HepG2 (cell line): ENCODE data around the gene CDKN1A. TPM values are rescaled to one million over a fixed set of nuclear protein-coding genes. Genes with fewer than 3 reads are reported as not detected.

ENCODE experiments used
- ATAC-seq: fragments of 200-7000 bp; cut with Tn5 transposase; 3 replicates; pipeline ENCODE4 v1.9.1; 2020; ENCODE audit warnings: mild to moderate bottlenecking, moderate library complexity
- BruUV-seq: library from RNA; stranded (reverse); fragments of 400-500 nt; replicated peaks from 2 replicates; lab custom pipeline; 2021; lab: Mats Ljungman, UMichigan
- CTCF ChIA-PET: fragments of 300-600 bp; formaldehyde crosslinking; extraction: SDS; loops from one replicate; lab custom pipeline; 2021; ENCODE audit warnings: low total read pairs, inconsistent platforms, low intra/inter-chr PET ratio; lab: Yijun Ruan, JAX
- POLR2A ChIA-PET: fragments of 350-600 bp; sonication (Branson Sonifier 250); formaldehyde crosslinking; loops from one replicate; lab custom pipeline; 2020; ENCODE audit warnings: antibody characterized with exemption, inconsistent platforms; lab: Yijun Ruan, JAX
- DNase-seq: peaks from one replicate; pipeline ENCODE4 v3.0.0-alpha.2; 2015; ENCODE audit warnings: low spot score
- FAIRE-seq: peaks from 3 replicates; lab custom pipeline; 2011; peaks lifted over from hg19 to GRCh38; lab: Jason Lieb, UNC
- H2AFZ ChIP-seq: one replicate; pipeline ENCODE4 v1.6.1; 2011; ENCODE audit warnings: low read length, inconsistent platforms
- H3K27ac ChIP-seq: fragments of 300-600 bp; 3 replicates; pipeline ENCODE4 v1.8.0; 2011; ENCODE audit warnings: mixed run types, mild to moderate bottlenecking, mixed read lengths, low read length, inconsistent platforms; ENCODE audit not compliant: insufficient read depth; ENCODE audit errors: extremely low read length
- H3K27me3 ChIP-seq, 2 experiments: fragments of 200-600 bp in 1 of 2; 2 replicates in 1 of 2; 3 replicates in 1 of 2; pipeline versions ENCODE4 v1.6.0 to v1.8.0; 2011; ENCODE audit warnings: low read length in 2 of 2, mild to moderate bottlenecking in 2 of 2, moderate library complexity in 2 of 2, inconsistent platforms in 1 of 2; ENCODE audit not compliant: insufficient read depth in 2 of 2, control insufficient read depth in 1 of 2
- H3K36me3 ChIP-seq, 2 experiments: fragments of 200-600 bp in 1 of 2; replicated peaks in 1 of 2; 2 replicates in 1 of 2; 3 replicates in 1 of 2; pipeline versions ENCODE4 v1.5.1 to v1.8.0; 2011; ENCODE audit warnings: low read length in 2 of 2, inconsistent platforms in 1 of 2; ENCODE audit not compliant: insufficient read depth in 2 of 2, control insufficient read depth in 1 of 2
- H3K4me1 ChIP-seq: 2 replicates; pipeline ENCODE4 v1.5.1; 2012; ENCODE audit warnings: low read length, inconsistent platforms; ENCODE audit not compliant: insufficient read depth
- H3K4me2 ChIP-seq: 2 replicates; pipeline ENCODE4 v1.6.0; 2011; ENCODE audit warnings: low read depth, low read length, inconsistent platforms
- H3K4me3 ChIP-seq, 3 experiments: fragments of 200-600 bp in 1 of 3; sonication (generic), shearing (Covaris generic) in 1 of 3; replicated peaks in 1 of 3; 2 replicates each; pipeline ENCODE4 v1.5.1; 2011 to 2016; ENCODE audit warnings: low read length in 3 of 3, inconsistent platforms in 2 of 3, low read depth in 2 of 3, mild to moderate bottlenecking in 2 of 3, control low read depth in 1 of 3, mixed read lengths in 1 of 3; ENCODE audit not compliant: insufficient read depth in 1 of 3
- H3K79me2 ChIP-seq: one replicate; pipeline ENCODE4 v1.6.1; 2011; ENCODE audit warnings: low read length, inconsistent platforms; ENCODE audit not compliant: insufficient read depth
- H3K9ac ChIP-seq: 2 replicates; pipeline ENCODE4 v1.6.0; 2011; ENCODE audit warnings: mild to moderate bottlenecking, low read depth, low read length, inconsistent platforms; ENCODE audit not compliant: insufficient read depth
- H3K9me3 ChIP-seq: 2 replicates; pipeline ENCODE4 v1.5.1; 2012; ENCODE audit warnings: mild to moderate bottlenecking, low read length
- H4K20me1 ChIP-seq: 2 replicates; pipeline ENCODE4 v1.6.0; 2011; ENCODE audit warnings: inconsistent platforms, mild to moderate bottlenecking, low read length, moderate library complexity; ENCODE audit not compliant: insufficient read depth
- KDM1A ChIP-seq: IDR thresholded peaks from 2 replicates; pipeline ENCODE4 v1.6.1; 2016; ENCODE audit warnings: missing compliant biosample characterization
- KDM2A ChIP-seq: sonication (generic); formaldehyde crosslinking; IDR thresholded peaks from 2 replicates; pipeline ENCODE4 v1.4.0; 2020; ENCODE audit warnings: low read depth, missing genetic modification reagents, borderline replicate concordance
- PAF1 ChIP-seq: IDR thresholded peaks from 2 replicates; pipeline ENCODE4 v1.6.1; 2016; ENCODE audit warnings: missing genetic modification reagents, missing compliant biosample characterization
- PATZ1 ChIP-seq: sonication (generic); formaldehyde crosslinking; IDR thresholded peaks from 2 replicates; pipeline ENCODE4 v1.4.0; 2020; ENCODE audit warnings: missing genetic modification reagents
- POLR2G ChIP-seq: fragments of 200-400 bp; formaldehyde crosslinking; IDR thresholded peaks from 2 replicates; pipeline ENCODE4 v1.6.1; 2018; ENCODE audit warnings: mild to moderate bottlenecking, low read depth, low read length, moderate library complexity
- ZNF121 ChIP-seq: sonication (generic); formaldehyde crosslinking; IDR thresholded peaks from 2 replicates; pipeline ENCODE4 v1.5.0; 2020; ENCODE audit warnings: mild to moderate bottlenecking, missing genetic modification reagents
- ZNF350 ChIP-seq: sonication (generic); formaldehyde crosslinking; IDR thresholded peaks from 2 replicates; pipeline ENCODE4 v1.4.0; 2020; ENCODE audit warnings: mild to moderate bottlenecking, low read depth, missing genetic modification reagents, borderline replicate concordance
- ZNF362 ChIP-seq: sonication (generic); formaldehyde crosslinking; IDR thresholded peaks from 2 replicates; pipeline ENCODE4 v1.4.0; 2020; ENCODE audit warnings: missing genetic modification reagents, mild to moderate bottlenecking, borderline replicate concordance
- ZNF430 ChIP-seq: sonication (generic); formaldehyde crosslinking; IDR thresholded peaks from 2 replicates; pipeline ENCODE4 v1.9.0; 2021; ENCODE audit warnings: mild to moderate bottlenecking, missing genetic modification reagents
- ZNF460 ChIP-seq: sonication (generic); formaldehyde crosslinking; IDR thresholded peaks from 2 replicates; pipeline ENCODE4 v1.5.1; 2020; ENCODE audit warnings: missing genetic modification reagents, mild to moderate bottlenecking, borderline replicate concordance
- ZNF770 ChIP-seq: sonication (generic); formaldehyde crosslinking; IDR thresholded peaks from 2 replicates; pipeline ENCODE4 v1.5.0; 2020; ENCODE audit warnings: mild to moderate bottlenecking, missing genetic modification reagents
- WGBS: methylation state at CpG from one replicate; pipeline ENCODE4 v1.1.6; 2017; ENCODE audit warnings: low lambda C conversion rate; 5-methylcytosine and 5-hydroxymethylcytosine counted together
- in situ Hi-C: cut with HindIII; loops from 2 replicates; pipeline ENCODE4 v1.10.0; 2017; ENCODE audit warnings: low pct_unique_long_range_greater_than_20kb; ENCODE audit not compliant: extremely low pct_ligation_motif_present
- intact Hi-C: fragments of 100-400 bp; cut with micrococcal nuclease; formaldehyde crosslinking; loops from one replicate; pipeline ENCODE4 v1.10.0; 2022; ENCODE audit not compliant: unreplicated experiment
- polyA plus RNA-seq, 8 experiments: library from polyadenylated mRNA; depleted of rRNA in 3 of 8; stranded (reverse) in 7 of 8; unstranded in 1 of 8; fragments of >200 nt; fragmentation: Illumina TruSeq in 4 of 8; extraction: Trizol in 4 of 8; gene quantifications; 2 replicates each; pipeline versions ENCODE4 v1.2.1 to v1.2.3, GENCODE V29; 2011 to 2016; ENCODE audit warnings: low read depth in 4 of 8, missing spikeins in 1 of 8, mixed read lengths in 1 of 8; ENCODE audit not compliant: insufficient read depth in 1 of 8
- total RNA-seq, 5 experiments: library from RNA; depleted of rRNA; stranded (reverse); fragments of >200 nt; fragmentation: Illumina TruSeq; extraction: Trizol; gene quantifications; 2 replicates each; pipeline ENCODE4 v1.2.3, GENCODE V29; 2016; ENCODE audit warnings: low read depth in 1 of 5

Gene CDKN1A
- total and polyA plus RNA-seq, 2 of the 13 experiments (the other 11 are each of a cell fraction or from before 2014, with no cell fraction given) = 60.7 to 92.1 TPM

GRCh38 chr6:36688063-36688738 is 9.7 kb downstream of the CDKN1A start:
- Histone ChIP-seq H3K4me3 (no peak overlapping the region), H2AFZ (no peak overlapping the region)
- BruUV-seq = no TSS peak
- CTCF ChIA-PET = no interaction called here
- TF ChIP-seq KDM1A (CRISPR knock-in tag) (no peak), POLR2G (peak; percentile 45; the same call in 1 of the 2 replicates), ZNF770 (CRISPR knock-in tag) (peak; percentile 78), PAF1 (CRISPR knock-in tag) (0 out of 2 replicates have a peak, but pooled peaks have one; percentile 10), ZNF362 (CRISPR knock-in tag) (0 out of 2 replicates have a peak, but pooled peaks have one; percentile 27), ZNF430 (no peak), ZNF350 (CRISPR knock-in tag) (0 out of 2 replicates have a peak, but pooled peaks have one; percentile 17), PATZ1 (CRISPR knock-in tag) (no peak), ZNF121 (CRISPR knock-in tag) (peak; percentile 16; the same call in 1 of the 2 replicates), ZNF460 (CRISPR knock-in tag) (peak; percentile 39; the same call in 1 of the 2 replicates), KDM2A (CRISPR knock-in tag) (0 out of 2 replicates have a peak, but pooled peaks have one; percentile 7)
- TF ChIP-seq, all 625 proteins: peak for 8
- Histone ChIP-seq H3K9me3 (no peaks in the 10 kb centered on the region), H4K20me1 (peaks cover 42% of the 10 kb centered on the region), H3K36me3 (peaks cover 23 to 39% of the 10 kb centered on the region in 2 experiments), H3K27me3 (peaks cover 13 to 40% of the 10 kb centered on the region in 2 experiments; a peak in 4 of 5 replicates), H3K79me2 (peaks cover 2% of the 10 kb centered on the region), H3K4me2 (no peak overlapping the region), H3K9ac (no peak overlapping the region), H3K27ac (no peak overlapping the region), H3K4me1 (peaks cover 8% of the 10 kb centered on the region)
- WGBS = 64% methylated on average over 6 of the region's 6 CpGs
- no peak for ATAC-seq
- no peak for DNase-seq
- in situ Hi-C loops = no loop called here
- intact Hi-C loops = no loop called here
- POLR2A ChIA-PET = interaction anchor here (0.8 to 2.4 kb wide), 3 partner anchors 10 to 79 kb away, joined by 3 to 10 read pairs (median 5); partner anchors contain the start of gene CDKN1A
- no peak for FAIRE-seq
